Esophagus squamous epithelium (tissue), 5 donors: ENCODE results near the gene NEDD4L. TPM values are rescaled to one million over a fixed set of nuclear protein-coding genes. Genes with fewer than 3 reads are reported as not detected.

Source experiments
- DNase-seq: peaks from one replicate; lab custom pipeline; 2025; lab: John Stamatoyannopoulos, UW
- H3K27ac ChIP-seq, 4 donors: fragments of 200-600 bp; sonication (generic); one replicate each; pipeline ENCODE4 v1.5.1; 2016 to 2019; ENCODE audit warnings: mild to moderate bottlenecking in 1 of 4
- H3K27me3 ChIP-seq, 4 donors: fragments of 200-600 bp; sonication (generic); 1 replicate in 3 of 4; 2 replicates in 1 of 4; pipeline versions ENCODE4 v1.5.1 to v1.6.0; 2017 to 2021; ENCODE audit warnings: antibody characterized with exemption in 1 of 4
- H3K36me3 ChIP-seq, 3 donors: fragments of 200-600 bp; sonication (generic); one replicate each; pipeline ENCODE4 v1.5.1; 2016 to 2019
- H3K4me1 ChIP-seq, 3 donors: fragments of 200-600 bp; sonication (generic); one replicate each; pipeline ENCODE4 v1.5.1; 2017 to 2019
- H3K4me3 ChIP-seq, 4 donors: fragments of 200-600 bp; sonication (generic); 1 replicate in 3 of 4; 2 replicates in 1 of 4; pipeline ENCODE4 v1.5.1; 2016 to 2019; ENCODE audit warnings: mild to moderate bottlenecking in 2 of 4, moderate library complexity in 1 of 4
- H3K9me3 ChIP-seq, 3 donors: fragments of 200-600 bp; sonication (generic); one replicate each; pipeline ENCODE4 v1.5.1; 2016 to 2019
- POLR2A ChIP-seq, 4 donors: fragments of 450-650 bp; IDR thresholded peaks; one replicate each; pipeline ENCODE4 v1.6.1; 2017; ENCODE audit warnings: antibody characterized with exemption in 4 of 4, mild to moderate bottlenecking in 4 of 4, moderate library complexity in 3 of 4
- WGBS, 2 donors: methylation state at CpG; one replicate each; pipeline ENCODE4 v1.1.5; 2018; 5-methylcytosine and 5-hydroxymethylcytosine counted together
- intact Hi-C: fragments of 100-400 bp; cut with DNase I; formaldehyde crosslinking; loops from one replicate; pipeline ENCODE4 v1.15.0; 2022
- total RNA-seq, 4 donors: library from RNA; depleted of rRNA; stranded (reverse); fragments of >200 nt; gene quantifications; one replicate each; pipeline ENCODE4 v1.1.0, GENCODE V29; 2016
- TF ChIP-seq, protein P1 (sequence below), 6 experiments: fragments of 450-650 bp in 4 of 6; fragments of 200-600 bp in 2 of 6; sonication (generic) in 2 of 6; IDR thresholded peaks; one replicate each; pipeline ENCODE4 v1.5.1; 2016 to 2019; ENCODE audit warnings: antibody characterized with exemption in 6 of 6, mild to moderate bottlenecking in 4 of 6, moderate library complexity in 4 of 6
- donor health status: DM: yes; HTN: yes; CAD: no.

Gene NEDD4L
- total RNA-seq, 4 donors from 2014 or later, result 17.0 to 27.6 (median 21.9) TPM

- 80 to 84% methylated on average over 4 to 5 of the region's 5 CpGs for WGBS, 2 donors
- DNase-seq, result no peak
- H3K27ac ChIP-seq, result no peak overlapping the region
Measured at GRCh38 chr18:58232668-58233067, 188.6 kb downstream of the NEDD4L start.

GRCh38 chr18:58234359-58234741 is 190.3 kb downstream of the NEDD4L start:
- intact Hi-C loops, result no loop called here
- Histone ChIP-seq H3K9me3 (no peaks in the 10 kb centered on the region), H3K27me3 (no peaks in the 10 kb centered on the region), H3K4me1 (peaks cover 0 to 29% (median 4%) of the 10 kb centered on the region in 3 donors), H3K27ac (no peak overlapping the region), H3K4me3 (no peak overlapping the region), H3K36me3 (no peaks in the 10 kb centered on the region)
- TF ChIP-seq, protein P1, sequence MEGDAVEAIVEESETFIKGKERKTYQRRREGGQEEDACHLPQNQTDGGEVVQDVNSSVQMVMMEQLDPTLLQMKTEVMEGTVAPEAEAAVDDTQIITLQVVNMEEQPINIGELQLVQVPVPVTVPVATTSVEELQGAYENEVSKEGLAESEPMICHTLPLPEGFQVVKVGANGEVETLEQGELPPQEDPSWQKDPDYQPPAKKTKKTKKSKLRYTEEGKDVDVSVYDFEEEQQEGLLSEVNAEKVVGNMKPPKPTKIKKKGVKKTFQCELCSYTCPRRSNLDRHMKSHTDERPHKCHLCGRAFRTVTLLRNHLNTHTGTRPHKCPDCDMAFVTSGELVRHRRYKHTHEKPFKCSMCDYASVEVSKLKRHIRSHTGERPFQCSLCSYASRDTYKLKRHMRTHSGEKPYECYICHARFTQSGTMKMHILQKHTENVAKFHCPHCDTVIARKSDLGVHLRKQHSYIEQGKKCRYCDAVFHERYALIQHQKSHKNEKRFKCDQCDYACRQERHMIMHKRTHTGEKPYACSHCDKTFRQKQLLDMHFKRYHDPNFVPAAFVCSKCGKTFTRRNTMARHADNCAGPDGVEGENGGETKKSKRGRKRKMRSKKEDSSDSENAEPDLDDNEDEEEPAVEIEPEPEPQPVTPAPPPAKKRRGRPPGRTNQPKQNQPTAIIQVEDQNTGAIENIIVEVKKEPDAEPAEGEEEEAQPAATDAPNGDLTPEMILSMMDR (IDR thresholded peaks at IDR 0.05), result no peak
- no peak for TF ChIP-seq POLR2A (IDR thresholded peaks at IDR 0.05)
- 92 to 94% methylated on average over 2 of the region's 2 CpGs for WGBS, 2 donors
- no peak for DNase-seq

More at GRCh38 chr18:58232668-58233067, 188.6 kb downstream of the NEDD4L start:
- Histone ChIP-seq H3K4me3 (no peak overlapping the region), H3K9me3 (no peaks in the 10 kb centered on the region), H3K36me3 (no peaks in the 10 kb centered on the region), H3K4me1 (peaks cover 0 to 39% (median 4%) of the 10 kb centered on the region in 3 donors), H3K27me3 (no peaks in the 10 kb centered on the region)
- TF ChIP-seq, protein P1 (IDR thresholded peaks at IDR 0.05), result no peak
- TF ChIP-seq POLR2A (IDR thresholded peaks at IDR 0.05), result no peak
- intact Hi-C loops, result no loop called here

- intact Hi-C loops, result no loop called here
- H3K27ac ChIP-seq, result no peak overlapping the region
Measured at GRCh38 chr18:58235001-58235436, 191.0 kb downstream of the NEDD4L start.

DNA sequence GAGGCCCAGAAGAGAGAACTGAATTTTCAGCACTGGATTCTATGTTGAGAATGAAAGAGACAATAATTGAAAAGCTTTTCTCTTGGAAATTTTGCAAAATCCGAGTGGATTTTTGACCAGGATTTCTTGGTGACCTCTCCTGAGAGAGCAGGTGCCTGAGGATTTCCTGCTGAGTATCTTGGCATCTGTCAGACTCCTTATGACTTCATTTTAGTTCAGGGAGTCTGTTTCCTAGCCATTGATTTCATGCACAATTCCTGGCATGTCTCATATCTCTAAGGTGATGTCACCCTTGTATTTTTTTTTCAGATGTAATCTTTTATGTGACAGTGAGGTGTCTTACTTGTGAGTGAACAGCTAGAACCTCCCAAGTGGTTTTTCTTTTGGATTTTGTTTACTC is 195.9 kb downstream of the NEDD4L start:
- Histone ChIP-seq H3K27me3 (no peaks in the 10 kb centered on the region), H3K36me3 (no peaks in the 10 kb centered on the region), H3K9me3 (no peaks in the 10 kb centered on the region), H3K4me1 (peaks cover 0 to 8% (median 0%) of the 10 kb centered on the region in 3 donors), H3K27ac (no peak overlapping the region), H3K4me3 (no peak overlapping the region)
- intact Hi-C loops, result no loop called here
- WGBS, 2 donors, result 47 to 57% methylated on average over 1 of the region's 1 CpG
- no peak for DNase-seq
- TF ChIP-seq, protein P1 (IDR thresholded peaks at IDR 0.05), result no peak
- TF ChIP-seq POLR2A (IDR thresholded peaks at IDR 0.05), result no peak

More at GRCh38 chr18:58235001-58235436, 191.0 kb downstream of the NEDD4L start:
- Histone ChIP-seq H3K9me3 (no peaks in the 10 kb centered on the region), H3K27me3 (no peaks in the 10 kb centered on the region), H3K4me1 (peaks cover 0 to 29% (median 4%) of the 10 kb centered on the region in 3 donors), H3K4me3 (no peak overlapping the region), H3K36me3 (no peaks in the 10 kb centered on the region)
- 37 to 64% methylated on average over 6 to 9 of the region's 9 CpGs for WGBS, 2 donors
- no peak for DNase-seq
- no peak for TF ChIP-seq POLR2A (IDR thresholded peaks at IDR 0.05)
- TF ChIP-seq, protein P1 (IDR thresholded peaks at IDR 0.05), result no peak

DNA sequence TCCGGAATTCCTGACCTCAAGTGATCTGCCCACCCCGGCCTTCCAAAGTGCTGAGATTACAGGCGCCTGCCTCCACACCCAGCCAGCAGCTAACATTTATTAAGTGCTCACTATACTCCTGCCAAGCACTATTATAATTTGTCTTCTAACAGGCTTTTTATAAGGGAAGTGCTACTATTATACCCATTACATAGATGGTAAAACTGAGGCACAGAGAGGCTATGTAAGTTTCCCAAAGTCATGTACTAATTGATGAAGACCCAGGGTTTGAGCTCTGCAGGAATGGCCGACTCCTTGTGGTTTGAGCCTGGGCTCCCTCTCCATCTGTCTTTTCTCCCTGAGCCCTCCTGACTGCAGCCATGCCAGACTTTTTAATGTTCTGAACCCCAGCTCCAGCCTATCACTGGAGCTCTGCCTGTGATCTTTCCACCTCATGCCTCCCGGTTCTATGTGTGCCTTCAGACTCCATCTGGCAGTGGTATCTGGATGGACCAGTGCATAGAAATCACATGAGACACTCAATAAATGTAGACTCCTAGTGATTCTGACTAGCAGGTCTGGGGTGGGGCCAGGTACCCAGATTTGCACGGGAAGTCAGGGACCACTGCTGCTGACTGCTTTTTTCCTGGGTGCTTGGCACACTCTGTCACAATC is 197.1 kb downstream of the NEDD4L start:
- WGBS, 2 donors, result 95% methylated on average over 5 to 6 of the region's 6 CpGs
- intact Hi-C loops, result no loop called here
- no peak overlapping the region for H3K27ac ChIP-seq

More for the DNA sequence above, 197.1 kb downstream of the NEDD4L start:
- Histone ChIP-seq H3K36me3 (no peaks in the 10 kb centered on the region), H3K9me3 (no peaks in the 10 kb centered on the region), H3K27me3 (no peaks in the 10 kb centered on the region), H3K4me1 (no peaks in the 10 kb centered on the region), H3K4me3 (no peak overlapping the region)
- TF ChIP-seq, protein P1 (IDR thresholded peaks at IDR 0.05), result no peak
- TF ChIP-seq POLR2A (IDR thresholded peaks at IDR 0.05), result no peak
- no peak for DNase-seq
